ENCODE measurements around the gene TMEM117. TPM values are rescaled to one million over a fixed set of nuclear protein-coding genes. Genes with fewer than 3 reads are reported as not detected.

Gene TMEM117
- total and polyA plus RNA-seq, 2 donors from 2014 or later = 5.9 to 6.0 TPM

DNA sequence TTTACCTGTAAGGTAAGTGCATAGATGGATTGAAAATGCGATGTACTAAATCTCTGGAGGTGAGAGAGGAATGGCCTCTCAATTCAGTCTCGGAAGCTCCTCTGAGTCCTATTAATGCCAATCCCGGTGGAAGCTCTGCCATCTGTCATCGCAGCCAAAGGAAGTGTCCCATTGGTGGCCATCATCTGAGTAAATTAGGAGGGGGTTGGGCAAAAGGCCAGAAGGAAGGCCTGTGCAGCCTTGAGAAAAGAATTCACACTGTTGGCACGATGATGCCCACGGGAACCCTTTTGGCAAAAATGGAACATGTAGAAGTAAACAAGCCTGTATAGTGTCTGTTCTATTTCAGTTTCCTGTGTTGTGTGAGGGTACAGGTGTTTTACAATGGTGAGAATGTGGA, 545.5 kb downstream of the TMEM117 start:
- no peak overlapping the region for H3K9ac ChIP-seq (ENCODE audit: low read length in 3 of 3)
- TF ChIP-seq, protein P1, sequence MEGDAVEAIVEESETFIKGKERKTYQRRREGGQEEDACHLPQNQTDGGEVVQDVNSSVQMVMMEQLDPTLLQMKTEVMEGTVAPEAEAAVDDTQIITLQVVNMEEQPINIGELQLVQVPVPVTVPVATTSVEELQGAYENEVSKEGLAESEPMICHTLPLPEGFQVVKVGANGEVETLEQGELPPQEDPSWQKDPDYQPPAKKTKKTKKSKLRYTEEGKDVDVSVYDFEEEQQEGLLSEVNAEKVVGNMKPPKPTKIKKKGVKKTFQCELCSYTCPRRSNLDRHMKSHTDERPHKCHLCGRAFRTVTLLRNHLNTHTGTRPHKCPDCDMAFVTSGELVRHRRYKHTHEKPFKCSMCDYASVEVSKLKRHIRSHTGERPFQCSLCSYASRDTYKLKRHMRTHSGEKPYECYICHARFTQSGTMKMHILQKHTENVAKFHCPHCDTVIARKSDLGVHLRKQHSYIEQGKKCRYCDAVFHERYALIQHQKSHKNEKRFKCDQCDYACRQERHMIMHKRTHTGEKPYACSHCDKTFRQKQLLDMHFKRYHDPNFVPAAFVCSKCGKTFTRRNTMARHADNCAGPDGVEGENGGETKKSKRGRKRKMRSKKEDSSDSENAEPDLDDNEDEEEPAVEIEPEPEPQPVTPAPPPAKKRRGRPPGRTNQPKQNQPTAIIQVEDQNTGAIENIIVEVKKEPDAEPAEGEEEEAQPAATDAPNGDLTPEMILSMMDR (IDR thresholded peaks at IDR 0.05; ENCODE audit: borderline replicate concordance, extremely low read depth, insufficient read depth) = no peak
- no peaks in the 10 kb centered on the region for H3K4me1 ChIP-seq (ENCODE audit: control insufficient read depth in 2 of 3, insufficient read depth in 2 of 3, low read depth in 1 of 3, low read length in 3 of 3)
- H3K36me3 ChIP-seq (ENCODE audit: control insufficient read depth in 2 of 3, insufficient read depth in 3 of 3, low read length in 3 of 3) = no peaks in the 10 kb centered on the region
- no peak overlapping the region for H3K4me3 ChIP-seq (ENCODE audit: low read length in 3 of 3)
- FAIRE-seq (no peak), DNase-seq (no peak)
- H3K27me3 ChIP-seq (ENCODE audit: control insufficient read depth, insufficient read depth, low read length) = no peaks in the 10 kb centered on the region
- no peak overlapping the region for H3K27ac ChIP-seq (ENCODE audit: low read depth in 2 of 2, low read length in 2 of 2)
- no peaks in the 10 kb centered on the region for H3K9me3 ChIP-seq (ENCODE audit: control insufficient read depth in 2 of 3, insufficient read depth in 1 of 3, low read length in 3 of 3)
- intact Hi-C loops (cut with DNase I) = no loop called here

DNA sequence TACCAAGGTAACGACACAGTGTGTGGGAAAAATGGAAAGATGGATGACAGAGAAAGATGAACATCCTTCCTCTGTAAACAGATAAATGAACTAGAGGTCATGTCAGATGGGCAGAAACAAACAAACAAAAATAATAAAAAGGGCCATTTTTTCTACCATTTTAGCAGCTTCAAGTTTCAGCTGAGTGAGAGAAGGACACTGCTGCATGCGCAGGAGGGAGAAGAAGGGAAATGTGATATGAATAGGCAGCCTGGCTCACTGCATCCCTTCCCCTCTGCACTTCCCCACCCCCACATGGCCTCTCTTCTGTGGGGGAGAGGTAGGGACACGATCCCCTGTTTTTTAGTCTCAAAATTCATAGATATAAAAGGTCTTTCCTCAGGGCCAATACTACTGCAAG, 548.3 kb downstream of the TMEM117 start:
- FAIRE-seq = no peak
- no peaks in the 10 kb centered on the region for H3K9me3 ChIP-seq (ENCODE audit: control insufficient read depth in 2 of 3, insufficient read depth in 1 of 3, low read length in 3 of 3)

DNA sequence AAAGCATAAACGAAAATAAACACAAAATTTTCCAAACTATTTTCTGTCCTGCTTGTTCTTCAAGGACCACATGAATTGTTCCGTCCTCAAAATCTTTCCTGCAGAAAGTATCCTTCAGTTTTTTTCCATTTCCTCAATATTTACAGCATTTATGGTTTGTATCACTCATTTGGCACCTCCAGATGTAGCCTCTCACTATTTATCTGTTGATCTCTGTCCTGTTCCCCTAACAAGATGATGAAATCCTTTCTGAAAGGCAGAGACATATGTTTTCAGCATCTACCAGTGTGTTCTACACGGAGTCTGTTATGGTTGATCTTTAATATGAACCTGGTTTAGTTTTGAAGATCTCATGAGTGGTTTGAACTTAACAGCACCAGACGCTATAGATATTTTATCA, 550.1 kb downstream of the TMEM117 start:
- H3K4me3 ChIP-seq (ENCODE audit: low read length in 3 of 3) = no peak overlapping the region

More for the DNA sequence above, 548.3 kb downstream of the TMEM117 start:
- DNase-seq = peak in 4 of 5 donors; percentile 52 to 76 (median 60)
- Histone ChIP-seq H3K27me3 (ENCODE audit: control insufficient read depth, insufficient read depth, low read length) (no peaks in the 10 kb centered on the region), H3K27ac (ENCODE audit: low read depth in 2 of 2, low read length in 2 of 2) (no peak overlapping the region), H3K9ac (ENCODE audit: low read length in 3 of 3) (no peak overlapping the region), H3K36me3 (ENCODE audit: control insufficient read depth in 2 of 3, insufficient read depth in 3 of 3, low read length in 3 of 3) (no peaks in the 10 kb centered on the region), H3K4me1 (ENCODE audit: control insufficient read depth in 2 of 3, insufficient read depth in 2 of 3, low read depth in 1 of 3, low read length in 3 of 3) (no peaks in the 10 kb centered on the region), H3K4me3 (ENCODE audit: low read length in 3 of 3) (no peak overlapping the region)
- TF ChIP-seq, protein P1 (IDR thresholded peaks at IDR 0.05; ENCODE audit: borderline replicate concordance, extremely low read depth, insufficient read depth) = no peak
- intact Hi-C loops (cut with DNase I) = no loop called here

More for the DNA sequence above, 550.1 kb downstream of the TMEM117 start:
- no peaks in the 10 kb centered on the region for H3K4me1 ChIP-seq (ENCODE audit: control insufficient read depth in 2 of 3, insufficient read depth in 2 of 3, low read depth in 1 of 3, low read length in 3 of 3)
- intact Hi-C loops (cut with DNase I) = no loop called here
- no peak for FAIRE-seq
- TF ChIP-seq, protein P1 (IDR thresholded peaks at IDR 0.05; ENCODE audit: borderline replicate concordance, extremely low read depth, insufficient read depth) = no peak
- H3K36me3 ChIP-seq (ENCODE audit: control insufficient read depth in 2 of 3, insufficient read depth in 3 of 3, low read length in 3 of 3) = no peaks in the 10 kb centered on the region
- H3K9me3 ChIP-seq (ENCODE audit: control insufficient read depth in 2 of 3, insufficient read depth in 1 of 3, low read length in 3 of 3) = no peaks in the 10 kb centered on the region
- no peaks in the 10 kb centered on the region for H3K27me3 ChIP-seq (ENCODE audit: control insufficient read depth, insufficient read depth, low read length)
- H3K9ac ChIP-seq (ENCODE audit: low read length in 3 of 3) = no peak overlapping the region
- no peak for DNase-seq
- no peak overlapping the region for H3K27ac ChIP-seq (ENCODE audit: low read depth in 2 of 2, low read length in 2 of 2)

Measured in kidney (tissue), 14 donors.